Measurements from ENCODE around the gene C10orf90.

Gene C10orf90

DNA sequence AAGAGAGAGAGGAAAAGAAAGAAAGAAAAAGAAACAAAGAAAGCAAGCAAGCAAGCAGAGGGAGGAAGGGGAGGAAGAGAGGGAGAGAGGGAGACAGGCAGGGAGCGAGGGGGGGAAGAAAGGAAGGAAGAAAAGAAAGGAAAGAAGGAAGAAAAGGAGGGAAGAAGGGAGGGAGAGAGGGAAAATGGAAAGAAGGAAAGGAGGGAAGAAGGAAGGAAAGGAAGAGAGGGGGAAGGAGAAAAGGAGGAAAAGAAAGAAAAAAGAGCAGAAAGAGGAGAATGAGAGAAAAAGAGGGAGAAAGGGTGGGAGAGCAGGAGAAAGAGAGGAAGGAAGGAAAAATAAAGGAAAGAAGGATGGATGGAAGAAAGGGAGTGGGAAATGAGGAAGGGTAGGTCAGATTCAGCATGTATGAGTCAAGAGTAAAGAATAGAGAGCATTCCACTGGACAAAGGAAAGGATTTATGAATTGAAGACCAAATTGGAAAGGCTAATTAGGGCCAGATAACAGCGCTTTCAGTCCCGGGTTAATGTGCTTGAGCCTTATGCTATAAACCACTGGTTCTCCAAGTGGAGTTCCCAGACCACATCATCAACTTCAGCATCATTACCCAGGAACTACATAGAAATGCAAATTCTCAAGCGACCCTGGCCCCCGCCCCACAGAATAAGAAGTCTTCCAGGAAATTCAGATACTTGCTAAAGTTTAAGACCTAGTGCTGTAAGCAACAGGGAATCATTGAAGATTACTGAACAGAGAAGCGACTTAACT lies 85.1 kb downstream of the C10orf90 start:
- no peaks in the 10 kb centered on the region for H3K27me3 ChIP-seq (ENCODE audit: control insufficient read depth, insufficient read depth, low read length)
- H3K9me3 ChIP-seq (ENCODE audit: control insufficient read depth, insufficient read depth, low read depth, low read length) = no peaks in the 10 kb centered on the region
- H3K4me1 ChIP-seq (ENCODE audit: control insufficient read depth, insufficient read depth, low read length) = peaks cover 10% of the 10 kb centered on the region
- H3K36me3 ChIP-seq (ENCODE audit: control insufficient read depth, insufficient read depth, low read length) = no peaks in the 10 kb centered on the region
- H3K27ac ChIP-seq (ENCODE audit: low read depth, low read length) = no peak overlapping the region
- no peak overlapping the region for H3K9ac ChIP-seq (ENCODE audit: low read length)
- no peak overlapping the region for H3K4me3 ChIP-seq (ENCODE audit: low read depth, low read length)

- H3K4me1 ChIP-seq (ENCODE audit: control insufficient read depth, insufficient read depth, low read length) = peaks cover 10% of the 10 kb centered on the region
- no peaks in the 10 kb centered on the region for H3K27me3 ChIP-seq (ENCODE audit: control insufficient read depth, insufficient read depth, low read length)
- H3K27ac ChIP-seq (ENCODE audit: low read depth, low read length) = no peak overlapping the region
- H3K9ac ChIP-seq (ENCODE audit: low read length) = no peak overlapping the region
- H3K36me3 ChIP-seq (ENCODE audit: control insufficient read depth, insufficient read depth, low read length) = no peaks in the 10 kb centered on the region
- H3K4me3 ChIP-seq (ENCODE audit: low read depth, low read length) = no peak overlapping the region
- H3K9me3 ChIP-seq (ENCODE audit: control insufficient read depth, insufficient read depth, low read depth, low read length) = no peaks in the 10 kb centered on the region
Observed at GRCh38 chr10:126584836-126585235, 85.7 kb downstream of the C10orf90 start.

DNA sequence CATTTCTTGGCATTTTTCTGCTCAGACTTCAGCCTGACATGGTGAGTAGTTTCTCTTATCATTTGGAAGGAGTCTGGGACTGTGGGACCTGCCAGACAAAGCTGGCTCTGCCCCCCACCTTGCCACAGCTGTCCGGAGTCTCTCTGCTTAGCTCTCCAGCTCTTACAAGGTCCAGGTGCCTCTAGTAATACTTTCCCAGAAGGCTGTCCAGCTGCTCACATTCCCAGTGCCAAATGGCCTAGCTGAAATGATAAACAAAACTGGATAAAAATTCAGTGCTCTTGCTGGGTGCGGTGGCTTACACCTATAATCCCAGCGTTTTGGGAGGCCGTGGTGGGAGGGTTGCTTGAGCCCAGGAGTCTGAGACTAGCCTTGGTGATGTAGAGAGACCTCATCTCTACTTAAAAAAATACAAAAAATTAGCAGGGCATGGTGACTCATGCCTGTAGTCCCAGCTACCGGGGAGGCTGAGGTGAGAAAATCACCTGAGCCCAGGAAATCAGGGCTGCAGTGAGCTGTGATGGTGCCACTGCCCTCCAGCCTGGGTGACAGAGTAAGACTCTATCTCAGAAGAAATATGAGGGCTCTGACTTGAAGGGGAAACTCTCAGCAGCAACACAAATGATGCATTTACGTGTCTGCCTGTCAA lies 86.8 kb downstream of the C10orf90 start:
- Histone ChIP-seq H3K27me3 (ENCODE audit: control insufficient read depth, insufficient read depth, low read length) (no peaks in the 10 kb centered on the region), H3K36me3 (ENCODE audit: control insufficient read depth, insufficient read depth, low read length) (no peaks in the 10 kb centered on the region), H3K9ac (ENCODE audit: low read length) (no peak overlapping the region), H3K9me3 (ENCODE audit: control insufficient read depth, insufficient read depth, low read depth, low read length) (no peaks in the 10 kb centered on the region), H3K4me3 (ENCODE audit: low read depth, low read length) (no peak overlapping the region), H3K27ac (ENCODE audit: low read depth, low read length) (no peak overlapping the region), H3K4me1 (ENCODE audit: control insufficient read depth, insufficient read depth, low read length) (peaks cover 10% of the 10 kb centered on the region)

- no peak overlapping the region for H3K27ac ChIP-seq (ENCODE audit: low read depth, low read length)
- H3K36me3 ChIP-seq (ENCODE audit: control insufficient read depth, insufficient read depth, low read length) = no peaks in the 10 kb centered on the region
- peaks cover 10% of the 10 kb centered on the region for H3K4me1 ChIP-seq (ENCODE audit: control insufficient read depth, insufficient read depth, low read length)
- H3K4me3 ChIP-seq (ENCODE audit: low read depth, low read length) = no peak overlapping the region
- H3K9ac ChIP-seq (ENCODE audit: low read length) = no peak overlapping the region
- H3K27me3 ChIP-seq (ENCODE audit: control insufficient read depth, insufficient read depth, low read length) = no peaks in the 10 kb centered on the region
- H3K9me3 ChIP-seq (ENCODE audit: control insufficient read depth, insufficient read depth, low read depth, low read length) = no peaks in the 10 kb centered on the region
Observed at GRCh38 chr10:126581648-126582046, 88.8 kb downstream of the C10orf90 start.

DNA sequence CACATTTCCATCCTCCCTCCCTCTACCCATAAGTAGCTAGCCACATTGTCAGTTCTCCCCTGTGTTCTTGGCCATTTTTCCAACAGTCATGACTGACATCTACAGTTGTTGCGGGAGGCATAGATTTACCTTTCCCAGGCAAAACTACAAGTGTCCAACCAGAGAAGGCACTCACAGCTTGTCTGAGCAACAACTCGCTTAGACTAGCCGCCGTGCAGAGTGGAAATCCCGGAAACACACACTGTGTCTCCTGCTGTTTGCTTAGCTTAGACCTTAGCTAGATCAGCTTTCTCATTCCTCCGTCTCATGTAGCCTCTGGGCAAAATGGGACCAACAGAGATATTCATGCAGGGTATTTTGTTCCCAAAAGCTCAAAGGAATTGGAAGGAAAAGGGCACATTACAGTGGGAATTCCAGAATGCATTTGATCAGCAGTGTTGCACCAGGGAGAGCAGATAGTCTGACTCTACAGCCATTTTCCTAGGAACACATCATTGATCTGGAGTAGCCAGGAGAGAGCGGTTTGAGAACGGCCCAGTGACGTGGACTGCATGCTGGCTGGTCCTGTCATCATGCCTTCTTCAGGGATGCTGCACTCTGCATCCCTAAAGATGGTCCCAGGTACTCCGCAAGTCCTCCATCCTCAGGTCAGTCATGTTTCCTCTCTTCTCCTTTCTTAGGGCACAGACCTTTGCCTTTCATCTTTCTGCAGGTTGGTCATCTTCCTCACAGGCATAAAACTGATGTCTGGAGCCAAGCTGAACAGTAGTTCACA lies 89.4 kb downstream of the C10orf90 start:
- Histone ChIP-seq H3K27ac (ENCODE audit: low read depth, low read length) (no peak overlapping the region), H3K36me3 (ENCODE audit: control insufficient read depth, insufficient read depth, low read length) (no peaks in the 10 kb centered on the region), H3K9ac (ENCODE audit: low read length) (no peak overlapping the region), H3K4me3 (ENCODE audit: low read depth, low read length) (no peak overlapping the region), H3K27me3 (ENCODE audit: control insufficient read depth, insufficient read depth, low read length) (no peaks in the 10 kb centered on the region), H3K9me3 (ENCODE audit: control insufficient read depth, insufficient read depth, low read depth, low read length) (0 out of 2 replicates have a peak, but pooled peaks cover 1% of the 10 kb centered on the region), H3K4me1 (ENCODE audit: control insufficient read depth, insufficient read depth, low read length) (peaks cover 10% of the 10 kb centered on the region)

GRCh38 chr10:126576336-126576735 lies 94.2 kb downstream of the C10orf90 start:
- Histone ChIP-seq H3K4me3 (ENCODE audit: low read depth, low read length) (no peak overlapping the region), H3K36me3 (ENCODE audit: control insufficient read depth, insufficient read depth, low read length) (no peaks in the 10 kb centered on the region), H3K27me3 (ENCODE audit: control insufficient read depth, insufficient read depth, low read length) (no peaks in the 10 kb centered on the region), H3K4me1 (ENCODE audit: control insufficient read depth, insufficient read depth, low read length) (peaks cover 7% of the 10 kb centered on the region), H3K27ac (ENCODE audit: low read depth, low read length) (no peak overlapping the region), H3K9ac (ENCODE audit: low read length) (no peak overlapping the region), H3K9me3 (ENCODE audit: control insufficient read depth, insufficient read depth, low read depth, low read length) (peaks cover 14% of the 10 kb centered on the region; the same call in 1 of the 2 replicates)

DNA sequence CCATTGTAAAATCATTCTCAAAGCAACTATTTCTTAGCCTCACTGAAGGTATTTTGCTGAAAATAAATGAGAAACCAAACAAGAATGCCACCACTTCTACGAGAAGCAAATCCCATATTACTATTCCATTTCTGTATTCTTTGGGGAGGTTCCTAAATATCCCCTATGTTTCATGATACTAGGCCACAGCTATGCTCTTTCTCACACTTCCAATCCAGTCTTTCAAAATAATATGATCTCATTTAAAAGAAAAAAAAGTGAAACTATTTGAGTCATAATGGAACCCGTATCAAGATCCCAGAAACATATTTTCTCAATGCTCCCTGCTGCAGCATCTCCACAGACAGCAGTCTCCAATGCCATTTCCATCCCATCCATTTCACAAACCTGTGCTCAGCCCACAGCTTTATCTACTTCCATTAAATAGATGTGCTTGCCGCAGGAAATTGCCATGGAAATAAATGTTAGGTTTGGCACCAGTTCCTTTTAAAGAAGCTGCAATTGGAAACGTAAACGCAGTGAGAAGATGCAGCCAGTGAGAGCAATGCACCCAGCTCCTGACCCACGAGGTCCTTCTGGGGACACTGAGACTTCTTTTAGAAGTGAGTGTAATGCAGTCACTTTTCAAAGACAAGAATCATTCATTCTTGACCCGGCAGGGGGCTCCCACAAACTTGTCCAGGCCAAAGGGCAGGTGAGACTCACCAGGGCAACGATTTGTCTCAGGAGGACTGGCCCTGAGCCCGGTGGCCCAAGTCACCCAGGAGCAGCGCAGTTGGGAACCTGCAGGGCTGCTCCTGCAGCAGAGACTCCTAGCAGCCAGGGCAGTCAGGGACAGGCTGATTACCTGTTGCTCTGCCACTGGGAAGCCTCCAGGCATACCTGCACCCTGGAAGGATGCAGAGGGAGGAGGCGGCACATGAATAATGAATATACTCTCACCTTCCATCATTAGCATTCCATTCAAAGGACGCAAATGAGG lies 99.6 kb downstream of the C10orf90 start:
- H3K27me3 ChIP-seq (ENCODE audit: control insufficient read depth, insufficient read depth, low read length) = no peaks in the 10 kb centered on the region
- no peak overlapping the region for H3K4me3 ChIP-seq (ENCODE audit: low read depth, low read length)
- no peak overlapping the region for H3K9ac ChIP-seq (ENCODE audit: low read length)
- no peak overlapping the region for H3K27ac ChIP-seq (ENCODE audit: low read depth, low read length)
- H3K9me3 ChIP-seq (ENCODE audit: control insufficient read depth, insufficient read depth, low read depth, low read length) = peaks cover 28% of the 10 kb centered on the region
- peaks cover 31% of the 10 kb centered on the region for H3K4me1 ChIP-seq (ENCODE audit: control insufficient read depth, insufficient read depth, low read length)
- no peaks in the 10 kb centered on the region for H3K36me3 ChIP-seq (ENCODE audit: control insufficient read depth, insufficient read depth, low read length)

DNA sequence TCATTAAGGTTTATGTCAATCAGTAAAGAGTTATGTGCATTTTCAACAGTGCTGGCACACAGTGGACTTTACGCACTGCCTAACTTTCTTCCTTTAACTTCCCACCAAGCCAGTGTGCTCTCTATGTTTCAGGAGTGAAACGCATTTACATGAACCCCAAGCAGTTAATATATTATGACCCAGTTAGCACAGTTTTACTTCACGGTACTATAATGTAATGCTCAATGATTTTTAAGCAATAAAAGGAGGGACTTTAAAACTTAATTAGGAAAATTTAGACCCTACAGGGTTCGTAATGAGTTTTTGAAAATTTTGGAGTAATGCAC lies 100.3 kb downstream of the C10orf90 start:
- no peak overlapping the region for H3K27ac ChIP-seq (ENCODE audit: low read depth, low read length)
- no peak overlapping the region for H3K4me3 ChIP-seq (ENCODE audit: low read depth, low read length)
- no peaks in the 10 kb centered on the region for H3K27me3 ChIP-seq (ENCODE audit: control insufficient read depth, insufficient read depth, low read length)
- H3K36me3 ChIP-seq (ENCODE audit: control insufficient read depth, insufficient read depth, low read length) = no peaks in the 10 kb centered on the region
- H3K4me1 ChIP-seq (ENCODE audit: control insufficient read depth, insufficient read depth, low read length) = peaks cover 31% of the 10 kb centered on the region
- H3K9ac ChIP-seq (ENCODE audit: low read length) = no peak overlapping the region
- peaks cover 29% of the 10 kb centered on the region for H3K9me3 ChIP-seq (ENCODE audit: control insufficient read depth, insufficient read depth, low read depth, low read length)

DNA sequence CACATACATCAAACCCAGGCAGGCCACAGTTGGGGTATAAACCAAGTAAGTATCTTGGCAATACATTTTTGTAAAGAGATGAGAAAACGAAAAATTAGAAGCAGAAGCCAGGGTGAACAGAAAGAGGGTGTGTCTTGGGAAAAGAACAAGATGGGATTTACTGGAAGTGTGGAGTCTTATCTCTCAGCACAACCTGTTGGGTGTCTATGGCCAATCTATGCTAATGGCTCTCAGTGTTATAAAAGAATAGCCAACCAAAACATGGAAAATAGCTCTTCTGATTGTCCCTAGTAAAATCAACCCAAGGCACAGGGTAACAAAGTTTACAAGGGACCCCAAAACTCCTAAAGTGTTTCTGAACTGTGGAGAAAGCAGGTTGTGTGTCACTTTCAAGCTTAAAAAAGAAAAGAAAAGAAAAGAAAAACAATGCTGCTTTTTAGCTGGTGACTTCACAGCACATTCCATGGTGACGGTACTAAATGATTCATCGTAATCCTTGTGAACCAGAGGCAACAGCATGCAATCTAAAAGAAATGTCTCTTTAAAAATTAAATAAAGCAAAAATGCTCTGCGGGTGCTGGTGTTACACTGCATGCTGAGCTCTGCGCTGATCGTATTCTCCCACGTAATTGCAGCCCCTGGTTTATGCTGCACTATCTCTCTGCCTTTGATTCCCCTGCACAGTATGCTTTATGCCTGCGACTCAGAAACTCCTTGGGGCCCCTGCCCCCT lies 100.8 kb downstream of the C10orf90 start:
- H3K9ac ChIP-seq (ENCODE audit: low read length) = no peak overlapping the region
- H3K9me3 ChIP-seq (ENCODE audit: control insufficient read depth, insufficient read depth, low read depth, low read length) = peaks cover 26% of the 10 kb centered on the region
- H3K27ac ChIP-seq (ENCODE audit: low read depth, low read length) = no peak overlapping the region
- no peak overlapping the region for H3K4me3 ChIP-seq (ENCODE audit: low read depth, low read length)
- peaks cover 31% of the 10 kb centered on the region for H3K4me1 ChIP-seq (ENCODE audit: control insufficient read depth, insufficient read depth, low read length)
- H3K36me3 ChIP-seq (ENCODE audit: control insufficient read depth, insufficient read depth, low read length) = no peaks in the 10 kb centered on the region
- no peaks in the 10 kb centered on the region for H3K27me3 ChIP-seq (ENCODE audit: control insufficient read depth, insufficient read depth, low read length)

GRCh38 chr10:126568809-126569385 lies 101.6 kb downstream of the C10orf90 start:
- H3K9me3 ChIP-seq (ENCODE audit: control insufficient read depth, insufficient read depth, low read depth, low read length) = peaks cover 31% of the 10 kb centered on the region
- no peaks in the 10 kb centered on the region for H3K36me3 ChIP-seq (ENCODE audit: control insufficient read depth, insufficient read depth, low read length)
- H3K9ac ChIP-seq (ENCODE audit: low read length) = no peak overlapping the region
- no peak overlapping the region for H3K27ac ChIP-seq (ENCODE audit: low read depth, low read length)
- H3K4me3 ChIP-seq (ENCODE audit: low read depth, low read length) = no peak overlapping the region
- H3K4me1 ChIP-seq (ENCODE audit: control insufficient read depth, insufficient read depth, low read length) = peaks cover 31% of the 10 kb centered on the region
- no peaks in the 10 kb centered on the region for H3K27me3 ChIP-seq (ENCODE audit: control insufficient read depth, insufficient read depth, low read length)

Data from HUES6 (cell line).